Activated T-cell treated with anti-CD3 and anti-CD28 coated beads, Interleukin-2, amount 50 U/mL, for 24 hours (primary cell): ENCODE data around the gene ZCCHC7.
"Not testable (repeated sequence)": the region's sequence is repeated elsewhere in the genome, so short reads cannot be mapped to it uniquely, and the experiment has no call there.

Experiments used
- DNase-seq: peaks from one replicate; pipeline ENCODE4 v3.0.0-alpha.2; 2020
- H3K27ac Mint-ChIP-seq: 2 replicates; pipeline ENCODE4 v1.8.0; 2020; ENCODE audit warnings: mild to moderate bottlenecking, mixed read lengths
- H3K27me3 Mint-ChIP-seq: 2 replicates; pipeline ENCODE4 v1.8.0; 2020; ENCODE audit warnings: mixed read lengths
- H3K36me3 Mint-ChIP-seq: 2 replicates; pipeline ENCODE4 v1.8.0; 2020; ENCODE audit warnings: low read depth, mixed read lengths
- H3K4me1 Mint-ChIP-seq: 2 replicates; pipeline ENCODE4 v1.8.0; 2020; ENCODE audit warnings: low read depth, mixed read lengths
- H3K4me3 Mint-ChIP-seq: 2 replicates; pipeline ENCODE4 v1.8.0; 2020; ENCODE audit warnings: mild to moderate bottlenecking, moderate library complexity, mixed read lengths
- H3K9me3 Mint-ChIP-seq: 2 replicates; pipeline ENCODE4 v1.8.0; 2020; ENCODE audit warnings: mixed read lengths

Gene ZCCHC7

DNA sequence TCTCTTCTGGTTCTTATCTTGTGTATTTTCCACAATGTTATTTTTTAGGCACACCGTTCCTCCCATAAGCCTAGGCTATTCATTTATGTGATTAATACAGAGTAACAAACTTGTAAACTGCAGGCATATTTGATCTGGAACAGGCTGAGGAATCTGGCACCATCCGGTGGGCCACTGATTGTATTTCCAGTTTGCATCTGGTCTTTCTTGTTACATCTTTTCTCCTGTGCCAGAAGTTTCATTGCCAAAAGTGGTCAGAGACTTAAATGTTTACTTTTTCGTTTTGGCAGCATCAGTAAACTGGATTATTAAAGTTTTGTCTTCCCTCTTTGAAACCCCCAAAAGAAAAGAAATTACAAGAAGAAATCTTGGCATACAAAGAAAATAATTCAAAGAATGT lies 17.9 kb upstream of the ZCCHC7 start:
- H3K9me3 Mint-ChIP-seq: no peaks in the 10 kb centered on the region

DNA sequence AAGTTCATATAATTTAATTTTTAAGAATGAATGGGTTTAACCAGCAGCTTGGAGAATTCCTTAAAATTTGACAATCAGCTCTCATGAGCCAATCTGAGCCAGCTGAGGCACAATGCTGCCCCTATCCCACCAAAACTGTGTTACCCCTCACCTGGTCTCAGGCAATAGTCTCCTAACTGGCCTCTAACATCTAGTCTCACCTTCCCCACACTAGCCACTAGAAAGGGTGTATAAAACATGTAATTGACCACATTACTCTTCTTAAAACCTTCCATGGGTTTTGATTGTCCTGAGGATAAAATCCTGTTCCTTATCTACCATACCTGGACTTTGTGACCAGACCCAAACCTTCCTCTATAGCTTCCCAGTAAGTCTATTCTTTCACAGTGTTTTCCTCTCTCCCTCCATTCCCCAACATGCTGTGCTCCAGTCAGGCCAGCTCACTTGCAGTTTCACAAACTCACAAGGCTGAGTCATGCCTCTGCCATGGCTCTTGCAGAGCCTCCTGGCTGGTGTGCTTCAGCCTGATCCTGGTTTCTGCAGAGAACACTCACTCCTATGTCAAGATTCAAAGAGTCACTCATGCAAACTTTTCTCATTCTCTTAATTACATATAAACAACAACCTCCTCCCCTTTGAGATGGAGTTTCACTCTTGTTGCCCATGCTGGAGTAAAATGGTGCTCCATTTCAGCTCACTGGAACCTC lies 16.0 kb upstream of the ZCCHC7 start:
- Mint-ChIP-seq H3K27me3 (no peaks in the 10 kb centered on the region), H3K4me1 (peaks cover 24% of the 10 kb centered on the region), H3K36me3 (no peaks in the 10 kb centered on the region), H3K9me3 (peaks cover 5% of the 10 kb centered on the region), H3K27ac (no peak overlapping the region), H3K4me3 (no peak overlapping the region)
- no peak for DNase-seq

More for the DNA sequence above, 17.9 kb upstream of the ZCCHC7 start:
- Mint-ChIP-seq H3K4me3 (no peak overlapping the region), H3K27me3 (no peaks in the 10 kb centered on the region), H3K4me1 (peaks cover 18% of the 10 kb centered on the region), H3K27ac (no peak overlapping the region), H3K36me3 (no peaks in the 10 kb centered on the region)
- no peak for DNase-seq

DNA sequence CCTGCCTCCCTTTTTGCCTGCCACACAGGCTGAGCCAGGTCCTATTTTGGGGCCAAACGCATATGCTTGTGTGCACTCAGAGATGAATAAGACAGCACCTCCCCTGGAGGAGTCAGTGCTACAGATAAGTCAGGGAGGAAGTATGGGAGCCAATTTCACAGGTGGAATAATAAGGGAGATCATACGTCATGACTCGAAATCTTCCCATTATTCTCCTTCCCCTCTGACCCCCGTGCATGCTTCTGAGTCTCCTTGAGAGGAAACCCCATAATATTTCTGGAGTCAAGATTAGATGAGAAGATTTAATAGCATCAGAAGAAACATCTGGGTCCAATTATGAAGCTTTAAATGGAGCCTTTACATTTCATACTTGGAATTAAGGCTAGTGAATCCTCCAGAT lies 15.1 kb upstream of the ZCCHC7 start:
- no peaks in the 10 kb centered on the region for H3K27me3 Mint-ChIP-seq
- peaks cover 24% of the 10 kb centered on the region for H3K4me1 Mint-ChIP-seq
- peaks cover 5% of the 10 kb centered on the region for H3K9me3 Mint-ChIP-seq
- H3K36me3 Mint-ChIP-seq: no peaks in the 10 kb centered on the region
- H3K4me3 Mint-ChIP-seq: no peak overlapping the region
- no peak for DNase-seq
- no peak overlapping the region for H3K27ac Mint-ChIP-seq

DNA sequence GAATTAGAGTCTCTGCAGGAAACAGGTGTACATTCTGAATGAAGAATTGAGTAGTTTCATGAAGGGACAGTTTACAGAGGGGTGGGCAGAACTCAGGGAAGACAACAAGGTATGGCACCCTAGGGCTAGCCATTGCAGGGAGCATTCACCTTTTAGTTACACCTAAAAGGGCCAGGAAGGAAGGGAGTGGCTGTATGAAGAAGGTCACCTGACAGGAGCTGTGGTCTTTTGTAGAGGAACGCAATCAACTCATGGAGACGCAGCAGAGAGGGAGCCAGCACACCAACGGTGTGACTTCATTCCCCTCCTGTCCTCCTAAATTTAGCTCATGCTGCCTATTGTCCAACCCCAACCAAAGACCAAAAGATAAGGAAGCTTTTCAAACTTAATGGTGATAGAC lies 12.7 kb upstream of the ZCCHC7 start:
- no peak for DNase-seq
- H3K4me1 Mint-ChIP-seq: peaks cover 24% of the 10 kb centered on the region
- H3K27ac Mint-ChIP-seq: no peak overlapping the region
- H3K9me3 Mint-ChIP-seq: peaks cover 5% of the 10 kb centered on the region
- H3K27me3 Mint-ChIP-seq: no peaks in the 10 kb centered on the region
- no peak overlapping the region for H3K4me3 Mint-ChIP-seq
- no peaks in the 10 kb centered on the region for H3K36me3 Mint-ChIP-seq

DNA sequence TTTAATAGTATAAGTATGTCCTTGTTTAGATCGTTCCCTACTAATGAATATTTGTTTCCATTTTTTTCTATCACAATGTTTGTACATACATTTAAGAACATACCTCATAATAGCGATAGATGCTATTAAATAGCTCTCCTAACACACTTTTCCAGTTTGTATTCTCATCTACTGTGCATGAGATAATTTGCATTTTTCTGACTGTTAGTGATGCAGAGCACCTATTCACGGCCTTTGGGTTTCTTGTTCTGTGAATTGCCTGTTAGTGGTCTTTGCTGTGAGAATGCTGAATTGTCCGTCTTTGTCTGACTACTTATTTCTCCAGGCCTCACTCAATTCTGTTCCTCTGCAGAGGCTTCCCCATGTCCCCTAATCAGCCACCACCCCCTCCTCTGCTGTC lies 5.9 kb upstream of the ZCCHC7 start:
- not testable (repeated sequence) for H3K9me3 Mint-ChIP-seq, DNase-seq, H3K27me3 Mint-ChIP-seq, H3K36me3 Mint-ChIP-seq, H3K4me1 Mint-ChIP-seq, H3K27ac Mint-ChIP-seq, H3K4me3 Mint-ChIP-seq

DNA sequence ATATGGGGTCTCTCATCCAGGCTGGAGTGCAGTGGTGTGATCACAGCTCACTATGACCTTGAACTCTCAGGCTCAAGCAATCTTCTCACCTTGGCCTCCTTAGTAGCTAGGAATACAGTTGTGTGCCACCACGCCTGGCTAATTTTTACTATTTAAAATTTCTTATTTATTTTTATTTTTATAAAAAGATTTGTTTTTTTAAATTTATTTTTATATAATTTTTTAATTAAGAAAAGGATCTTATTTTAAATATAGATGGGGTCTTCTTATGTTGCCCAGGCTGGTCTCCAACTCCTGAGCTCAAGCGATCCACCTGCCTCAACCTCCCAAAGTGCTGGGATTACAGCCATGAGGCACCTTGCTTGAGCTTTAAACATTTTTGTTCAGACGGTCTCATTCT lies 2.4 kb upstream of the ZCCHC7 start:
- Mint-ChIP-seq H3K9me3 (peaks cover 6% of the 10 kb centered on the region), H3K36me3 (peaks cover 30% of the 10 kb centered on the region), H3K4me3 (no peak overlapping the region), H3K4me1 (peaks cover 26% of the 10 kb centered on the region), H3K27me3 (no peaks in the 10 kb centered on the region), H3K27ac (no peak overlapping the region)
- DNase-seq: no peak

DNA sequence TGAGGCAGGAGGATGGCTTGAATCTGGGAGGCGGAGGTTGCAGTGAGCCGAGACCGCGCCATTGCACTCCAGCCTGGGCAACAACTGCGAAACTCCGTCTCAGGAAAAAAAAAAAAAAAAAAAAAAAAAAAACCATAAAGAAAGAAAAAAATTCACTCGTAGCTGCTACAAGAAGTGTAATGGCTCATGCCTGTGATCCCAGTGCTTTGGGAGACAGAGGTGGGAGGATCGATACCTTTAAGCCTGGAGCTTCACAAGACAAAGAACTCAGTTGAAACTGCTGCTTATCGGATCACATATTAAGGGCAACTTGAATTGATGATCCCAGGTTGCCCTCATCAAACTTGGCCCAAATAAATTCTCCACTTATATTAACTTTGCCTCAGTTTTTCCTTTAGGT lies 1.0 kb upstream of the ZCCHC7 start:
- H3K4me3 Mint-ChIP-seq: peak overlapping the region; percentile 89
- no peak for DNase-seq
- peaks cover 39% of the 10 kb centered on the region for H3K4me1 Mint-ChIP-seq
- H3K9me3 Mint-ChIP-seq: peaks cover 6% of the 10 kb centered on the region
- no peak overlapping the region for H3K27ac Mint-ChIP-seq
- no peaks in the 10 kb centered on the region for H3K27me3 Mint-ChIP-seq
- H3K36me3 Mint-ChIP-seq: peaks cover 39% of the 10 kb centered on the region

DNA sequence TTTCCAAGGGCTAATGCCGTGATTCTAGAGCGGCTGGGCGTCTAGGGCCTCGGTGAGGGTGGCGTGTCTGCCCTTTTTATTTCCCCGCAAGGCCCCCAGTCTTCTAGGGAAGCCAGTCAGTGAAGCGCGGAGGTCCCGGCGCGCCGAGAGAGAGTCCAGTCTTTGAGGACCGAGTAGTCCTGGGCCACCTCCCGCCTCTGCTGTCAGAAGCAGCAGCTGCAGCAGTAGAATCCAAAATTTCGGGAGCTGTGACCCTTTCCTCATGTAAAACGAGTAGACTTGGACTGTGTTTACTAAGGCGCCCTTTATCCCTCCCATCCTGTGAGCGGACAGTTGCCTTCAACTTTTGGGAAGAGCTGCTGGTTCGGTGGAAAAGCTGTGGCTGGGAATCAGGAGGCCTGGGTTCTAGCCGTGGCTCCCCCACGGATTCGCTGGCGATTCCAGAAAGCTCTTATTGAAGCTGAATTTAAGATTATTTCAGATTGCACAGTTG lies 515 bp downstream of the ZCCHC7 start:
- Mint-ChIP-seq H3K36me3 (peaks cover 47% of the 10 kb centered on the region), H3K4me1 (peaks cover 44% of the 10 kb centered on the region), H3K27ac (peak overlapping the region; percentile 100), H3K4me3 (peak overlapping the region; percentile 89)
- not testable (repeated sequence) for H3K9me3 Mint-ChIP-seq, DNase-seq, H3K27me3 Mint-ChIP-seq

DNA sequence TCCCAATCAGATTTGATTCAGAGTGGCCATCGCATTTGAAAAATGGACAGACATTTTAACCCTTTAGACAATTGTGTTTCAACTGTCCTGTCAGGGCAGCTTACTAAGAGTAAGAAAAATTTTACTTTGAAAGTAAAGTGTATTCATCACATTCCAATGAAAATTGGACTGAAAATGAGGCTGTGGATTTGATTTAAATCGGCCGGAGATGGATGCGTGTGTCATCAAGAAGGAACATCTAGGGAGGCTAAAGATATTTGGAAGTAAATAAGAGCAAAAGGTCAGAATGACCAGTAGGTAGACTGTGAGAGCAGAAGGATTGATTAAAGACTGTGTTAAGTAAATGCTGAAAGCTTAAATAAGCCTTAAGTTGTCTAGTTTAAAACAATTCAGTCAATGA lies 1.5 kb downstream of the ZCCHC7 start:
- peaks cover 44% of the 10 kb centered on the region for H3K4me1 Mint-ChIP-seq
- peak overlapping the region; percentile 62 for H3K27ac Mint-ChIP-seq
- DNase-seq: no peak
- peaks cover 6% of the 10 kb centered on the region for H3K9me3 Mint-ChIP-seq
- H3K27me3 Mint-ChIP-seq: no peaks in the 10 kb centered on the region
- H3K36me3 Mint-ChIP-seq: peaks cover 47% of the 10 kb centered on the region
- H3K4me3 Mint-ChIP-seq: peak overlapping the region; percentile 89

DNA sequence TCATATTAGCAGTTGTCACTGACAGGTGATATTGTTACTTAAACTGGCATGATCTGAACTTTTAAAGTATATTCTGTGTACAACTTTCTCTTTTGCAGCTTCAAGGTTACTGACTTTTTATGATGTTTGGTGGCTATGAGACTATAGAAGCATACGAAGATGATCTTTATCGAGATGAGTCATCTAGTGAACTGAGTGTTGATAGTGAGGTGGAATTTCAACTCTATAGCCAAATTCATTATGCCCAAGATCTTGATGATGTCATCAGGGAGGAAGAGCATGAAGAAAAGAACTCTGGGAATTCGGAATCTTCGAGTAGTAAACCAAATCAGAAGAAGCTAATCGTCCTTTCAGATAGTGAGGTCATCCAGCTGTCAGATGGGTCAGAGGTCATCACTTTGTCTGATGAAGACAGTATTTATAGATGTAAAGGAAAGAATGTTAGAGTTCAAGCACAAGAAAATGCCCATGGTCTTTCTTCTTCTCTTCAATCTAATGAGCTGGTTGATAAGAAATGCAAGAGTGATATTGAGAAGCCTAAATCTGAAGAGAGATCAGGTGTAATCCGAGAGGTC lies 5.9 kb downstream of the ZCCHC7 start:
- DNase-seq: no peak
- no peaks in the 10 kb centered on the region for H3K27me3 Mint-ChIP-seq
- H3K36me3 Mint-ChIP-seq: peaks cover 34% of the 10 kb centered on the region
- H3K4me1 Mint-ChIP-seq: peaks cover 39% of the 10 kb centered on the region
- H3K27ac Mint-ChIP-seq: no peak overlapping the region
- no peak overlapping the region for H3K4me3 Mint-ChIP-seq
- no peaks in the 10 kb centered on the region for H3K9me3 Mint-ChIP-seq

DNA sequence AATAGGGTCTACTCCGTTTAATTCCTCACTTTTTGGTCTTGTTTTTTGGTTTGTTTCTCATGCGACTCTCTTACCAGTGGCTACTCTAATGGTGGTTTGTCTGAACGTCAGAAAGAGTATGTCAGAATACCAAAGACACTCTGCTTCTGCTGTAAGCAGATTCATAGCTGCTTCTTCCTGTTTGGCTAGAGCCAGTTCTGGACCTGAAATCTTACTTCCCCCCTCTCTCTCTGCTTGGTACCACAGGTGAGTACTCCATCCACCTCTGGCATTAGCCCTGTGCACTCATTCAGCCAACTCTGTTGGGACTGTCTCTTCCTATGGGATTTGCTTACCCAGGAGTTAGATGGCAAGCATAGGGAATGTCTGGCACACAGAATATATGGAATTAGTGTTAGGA lies 6.6 kb downstream of the ZCCHC7 start:
- no peak overlapping the region for H3K27ac Mint-ChIP-seq

DNA sequence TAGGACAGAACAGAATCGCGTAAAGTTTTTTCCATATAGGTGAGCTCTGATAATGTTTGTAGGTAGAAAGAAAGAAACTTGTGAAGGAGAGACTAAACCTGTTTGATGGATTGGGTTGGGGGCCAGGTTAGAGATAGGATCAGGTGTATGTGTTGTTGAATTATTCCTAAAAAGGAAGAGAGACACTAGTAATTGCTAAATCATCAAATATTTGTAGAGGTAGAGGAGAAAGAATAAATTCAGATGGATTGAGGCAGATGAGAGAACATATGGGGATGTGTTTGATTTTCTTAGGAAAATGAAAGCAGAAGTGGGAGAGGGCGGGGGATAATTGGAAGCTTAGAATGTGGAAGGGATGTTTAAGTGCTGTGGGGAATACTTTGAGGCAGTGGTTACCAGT lies 7.7 kb downstream of the ZCCHC7 start:
- peaks cover 27% of the 10 kb centered on the region for H3K4me1 Mint-ChIP-seq
- H3K9me3 Mint-ChIP-seq: no peaks in the 10 kb centered on the region
- H3K4me3 Mint-ChIP-seq: no peak overlapping the region
- DNase-seq: no peak
- no peak overlapping the region for H3K27ac Mint-ChIP-seq
- peaks cover 37% of the 10 kb centered on the region for H3K36me3 Mint-ChIP-seq
- no peaks in the 10 kb centered on the region for H3K27me3 Mint-ChIP-seq

More for the DNA sequence above, 6.6 kb downstream of the ZCCHC7 start:
- peaks cover 36% of the 10 kb centered on the region for H3K36me3 Mint-ChIP-seq
- H3K9me3 Mint-ChIP-seq: no peaks in the 10 kb centered on the region
- no peak for DNase-seq
- peaks cover 37% of the 10 kb centered on the region for H3K4me1 Mint-ChIP-seq
- H3K27me3 Mint-ChIP-seq: no peaks in the 10 kb centered on the region
- H3K4me3 Mint-ChIP-seq: no peak overlapping the region

DNA sequence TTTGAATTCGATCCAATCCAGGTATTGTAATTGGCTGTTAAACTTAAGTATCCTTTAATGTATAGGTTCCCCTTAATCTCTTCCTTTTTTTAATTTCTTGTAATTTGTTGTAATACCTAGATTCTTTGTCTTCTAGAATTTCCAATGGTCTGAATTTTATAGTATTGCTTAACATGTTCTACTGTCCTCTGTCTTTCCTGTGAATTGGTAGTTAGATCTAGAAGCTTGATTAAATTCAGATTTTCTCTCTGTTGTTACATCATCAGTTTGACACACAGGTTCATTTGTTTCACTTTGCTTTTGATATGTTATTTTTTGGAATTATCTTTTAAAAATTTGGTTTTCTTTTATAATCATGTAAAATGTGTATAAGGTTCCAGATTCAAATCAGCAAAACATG lies 13.8 kb downstream of the ZCCHC7 start:
- H3K36me3 Mint-ChIP-seq: peaks cover 63% of the 10 kb centered on the region
- no peak overlapping the region for H3K27ac Mint-ChIP-seq
- no peak overlapping the region for H3K4me3 Mint-ChIP-seq
- H3K9me3 Mint-ChIP-seq: no peaks in the 10 kb centered on the region
- peaks cover 37% of the 10 kb centered on the region for H3K4me1 Mint-ChIP-seq
- no peak for DNase-seq
- no peaks in the 10 kb centered on the region for H3K27me3 Mint-ChIP-seq

DNA sequence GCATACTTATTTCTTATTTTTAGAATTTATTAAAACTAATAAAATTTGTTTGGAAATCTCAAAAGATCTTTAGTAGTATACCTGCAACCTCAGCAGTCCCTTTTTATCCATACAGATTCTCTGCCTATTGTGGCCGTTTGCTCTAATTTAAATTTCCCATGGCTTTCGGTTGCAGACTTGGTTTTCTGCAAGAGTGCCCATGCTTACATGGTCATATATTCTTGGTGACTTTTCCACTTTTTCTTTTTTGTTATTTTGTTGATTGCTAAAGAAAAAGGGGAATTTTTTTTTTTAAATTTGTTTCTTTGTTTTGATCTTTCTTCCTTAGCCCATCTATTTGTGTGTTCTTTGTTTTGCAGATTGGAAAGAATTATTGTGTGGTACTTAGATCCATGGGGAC lies 20.6 kb downstream of the ZCCHC7 start:
- no peaks in the 10 kb centered on the region for H3K9me3 Mint-ChIP-seq
- H3K4me3 Mint-ChIP-seq: no peak overlapping the region
- H3K36me3 Mint-ChIP-seq: peaks cover 56% of the 10 kb centered on the region
- no peak for DNase-seq
- H3K27ac Mint-ChIP-seq: no peak overlapping the region
- H3K4me1 Mint-ChIP-seq: peaks cover 52% of the 10 kb centered on the region
- H3K27me3 Mint-ChIP-seq: no peaks in the 10 kb centered on the region

DNA sequence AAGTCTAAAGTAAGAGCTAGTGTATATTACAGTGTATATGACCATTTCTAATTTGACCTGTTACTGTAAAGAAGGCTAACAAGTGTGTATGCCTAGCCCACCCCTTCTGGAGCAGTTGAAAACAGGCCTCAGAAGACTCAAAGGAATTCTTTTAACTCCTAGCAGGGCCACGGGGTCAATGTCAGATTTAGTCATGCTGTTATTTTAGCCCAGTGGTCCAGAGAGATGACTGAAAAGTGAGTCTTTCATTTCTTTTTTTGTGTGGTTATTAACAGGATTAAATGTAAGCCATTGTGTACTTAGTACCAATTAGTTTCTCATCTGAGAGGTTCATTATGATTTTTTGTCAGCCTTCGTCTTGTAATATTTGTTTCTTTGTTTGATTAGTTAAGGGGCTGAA lies 24.4 kb downstream of the ZCCHC7 start:
- no peak overlapping the region for H3K4me3 Mint-ChIP-seq
- H3K9me3 Mint-ChIP-seq: no peaks in the 10 kb centered on the region
- H3K36me3 Mint-ChIP-seq: peaks cover 56% of the 10 kb centered on the region
- H3K27ac Mint-ChIP-seq: peak overlapping the region; percentile 9
- DNase-seq: no peak
- peaks cover 55% of the 10 kb centered on the region for H3K4me1 Mint-ChIP-seq
- no peaks in the 10 kb centered on the region for H3K27me3 Mint-ChIP-seq
